SU-DHL-6 (cell line): Measurements from ENCODE around the gene GAREM1.

Experiments
- CTCF ChIP-seq: fragments of 200-600 bp; sonication (generic); IDR thresholded peaks from one replicate; pipeline ENCODE4 v1.5.1; 2017; ENCODE audit warnings: antibody characterized with exemption, mild to moderate bottlenecking, low read length, moderate library complexity; ENCODE audit not compliant: insufficient read depth, poor library complexity, severe bottlenecking
- EZH2phosphoT487 ChIP-seq: fragments of 200-600 bp; sonication (generic), shearing (Covaris generic); conservative IDR thresholded peaks from 2 replicates; pipeline ENCODE4 v1.6.1; 2018; ENCODE audit warnings: mild to moderate bottlenecking, antibody characterized with exemption, low read length, moderate library complexity, mixed read lengths

GRCh38 chr18:32480581-32480980, 9.9 kb upstream of the GAREM1 start:
- no peak for TF ChIP-seq EZH2phosphoT487
- no peak for TF ChIP-seq CTCF
